Peyer's patch (tissue), 4 donors: ENCODE results near the gene BICDL2. TPM values are rescaled to one million over a fixed set of nuclear protein-coding genes. Genes with fewer than 3 reads are reported as not detected.
"Not testable (repeated sequence)": the region's sequence is repeated elsewhere in the genome, so short reads cannot be mapped to it uniquely, and the experiment has no call there.

ENCODE experiments used
- DNase-seq, 3 donors: peaks; one replicate each; pipeline ENCODE4 v3.0.0-alpha.2; 2017 to 2019
- H3K27ac ChIP-seq, 4 donors: fragments of 200-600 bp; sonication (generic); one replicate each; pipeline ENCODE4 v1.5.1; 2016 to 2019
- H3K27me3 ChIP-seq, 2 donors: fragments of 200-600 bp; sonication (generic); one replicate each; pipeline ENCODE4 v1.5.1; 2019
- H3K36me3 ChIP-seq, 3 donors: fragments of 200-600 bp; sonication (generic); one replicate each; pipeline ENCODE4 v1.5.1; 2016 to 2019
- H3K4me1 ChIP-seq, 4 donors: fragments of 200-600 bp; sonication (generic); one replicate each; pipeline ENCODE4 v1.5.1; 2016 to 2019
- H3K4me3 ChIP-seq, 4 donors: fragments of 200-600 bp; sonication (generic); 1 replicate in 3 of 4; 2 replicates in 1 of 4; pipeline ENCODE4 v1.5.1; 2016 to 2019; ENCODE audit warnings: mild to moderate bottlenecking in 1 of 4
- H3K9me3 ChIP-seq, 4 donors: fragments of 200-600 bp; sonication (generic); one replicate each; pipeline ENCODE4 v1.5.1; 2016 to 2019; ENCODE audit warnings: mild to moderate bottlenecking in 1 of 4
- POLR2A ChIP-seq, 2 donors: fragments of 450-650 bp; IDR thresholded peaks; one replicate each; pipeline ENCODE4 v1.5.1; 2017; ENCODE audit warnings: antibody characterized with exemption in 2 of 2, mild to moderate bottlenecking in 2 of 2, moderate library complexity in 2 of 2
- total RNA-seq, 4 donors: library from RNA; depleted of rRNA; stranded (reverse); fragments of >200 nt; gene quantifications; one replicate each; pipeline ENCODE4 v1.1.0, GENCODE V29; 2016
- TF ChIP-seq, protein P1 (sequence below), 6 experiments: fragments of 450-650 bp in 4 of 6; fragments of 200-600 bp in 2 of 6; sonication (generic) in 1 of 6; IDR thresholded peaks; one replicate each; pipeline ENCODE4 v1.5.1; 2017 to 2019; ENCODE audit warnings: antibody characterized with exemption in 6 of 6, mild to moderate bottlenecking in 3 of 6, moderate library complexity in 1 of 6

BICDL2 gene
- total RNA-seq, 4 donors from 2014 or later: 44.6 to 126 (median 93.8) TPM

- peak overlapping the region; percentile 80 to 96 (median 88) for H3K4me3 ChIP-seq
- no peak for TF ChIP-seq POLR2A (IDR thresholded peaks at IDR 0.05)
- TF ChIP-seq, protein P1, sequence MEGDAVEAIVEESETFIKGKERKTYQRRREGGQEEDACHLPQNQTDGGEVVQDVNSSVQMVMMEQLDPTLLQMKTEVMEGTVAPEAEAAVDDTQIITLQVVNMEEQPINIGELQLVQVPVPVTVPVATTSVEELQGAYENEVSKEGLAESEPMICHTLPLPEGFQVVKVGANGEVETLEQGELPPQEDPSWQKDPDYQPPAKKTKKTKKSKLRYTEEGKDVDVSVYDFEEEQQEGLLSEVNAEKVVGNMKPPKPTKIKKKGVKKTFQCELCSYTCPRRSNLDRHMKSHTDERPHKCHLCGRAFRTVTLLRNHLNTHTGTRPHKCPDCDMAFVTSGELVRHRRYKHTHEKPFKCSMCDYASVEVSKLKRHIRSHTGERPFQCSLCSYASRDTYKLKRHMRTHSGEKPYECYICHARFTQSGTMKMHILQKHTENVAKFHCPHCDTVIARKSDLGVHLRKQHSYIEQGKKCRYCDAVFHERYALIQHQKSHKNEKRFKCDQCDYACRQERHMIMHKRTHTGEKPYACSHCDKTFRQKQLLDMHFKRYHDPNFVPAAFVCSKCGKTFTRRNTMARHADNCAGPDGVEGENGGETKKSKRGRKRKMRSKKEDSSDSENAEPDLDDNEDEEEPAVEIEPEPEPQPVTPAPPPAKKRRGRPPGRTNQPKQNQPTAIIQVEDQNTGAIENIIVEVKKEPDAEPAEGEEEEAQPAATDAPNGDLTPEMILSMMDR (IDR thresholded peaks at IDR 0.05): no peak
- DNase-seq: no peak
- H3K27ac ChIP-seq: peak overlapping the region in 2 of 4 donors; percentile 91 to 92
- H3K4me1 ChIP-seq: peaks cover 4 to 24% (median 13%) of the 10 kb centered on the region in 4 donors
- H3K27me3 ChIP-seq: no peaks in the 10 kb centered on the region
- H3K9me3 ChIP-seq: no peaks in the 10 kb centered on the region
- H3K36me3 ChIP-seq: no peaks in the 10 kb centered on the region
These were observed 20.7 kb upstream of the BICDL2 start for GRCh38 chr16:3057181-3058138.

DNA sequence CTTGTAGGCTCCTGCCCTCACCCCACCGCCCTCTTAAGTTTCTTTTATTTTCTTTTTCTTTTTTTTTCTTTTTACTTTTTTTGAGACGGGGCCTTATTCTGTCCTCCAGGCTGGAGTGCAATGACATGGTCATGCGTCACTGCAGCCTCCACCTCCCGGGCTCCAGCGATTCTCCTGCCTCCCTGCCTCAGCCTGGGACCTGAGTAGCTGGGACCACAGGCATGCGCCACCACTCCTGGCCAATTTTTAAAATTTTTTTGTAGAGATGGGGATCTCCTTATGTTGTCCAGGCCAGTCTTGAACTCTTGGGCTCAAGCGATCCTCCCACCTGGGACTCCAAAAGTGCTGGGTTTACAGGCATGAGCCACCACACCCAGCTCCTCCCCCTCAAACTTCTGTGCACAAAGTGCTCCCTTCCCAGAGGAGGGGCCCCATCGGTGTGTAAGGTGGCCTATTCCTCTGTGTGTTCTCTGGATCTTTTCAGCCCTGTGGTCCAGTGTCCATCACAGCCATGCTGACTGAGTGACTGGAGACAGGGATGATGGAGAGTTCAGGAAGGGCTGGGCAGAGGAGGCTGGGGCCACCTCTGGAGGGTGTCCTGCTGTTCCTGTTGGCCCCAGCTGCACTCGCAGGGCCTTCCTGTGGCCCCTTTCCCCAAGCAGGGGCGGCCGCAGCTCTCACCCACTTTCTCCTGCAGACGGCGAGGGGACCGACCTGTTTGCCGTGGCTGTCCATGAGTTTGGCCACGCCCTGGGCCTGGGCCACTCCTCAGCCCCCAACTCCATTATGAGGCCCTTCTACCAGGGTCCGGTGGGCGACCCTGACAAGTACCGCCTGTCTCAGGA is 19.8 kb upstream of the BICDL2 start:
- TF ChIP-seq, protein P1 (IDR thresholded peaks at IDR 0.05): no peak
- no peak for TF ChIP-seq POLR2A (IDR thresholded peaks at IDR 0.05)
- Histone ChIP-seq H3K27ac (no peak overlapping the region), H3K4me1 (peaks cover 4 to 24% (median 13%) of the 10 kb centered on the region in 4 donors), H3K27me3 (no peaks in the 10 kb centered on the region), H3K9me3 (no peaks in the 10 kb centered on the region), H3K4me3 (no peak overlapping the region), H3K36me3 (no peaks in the 10 kb centered on the region)
- DNase-seq: no peak

DNA sequence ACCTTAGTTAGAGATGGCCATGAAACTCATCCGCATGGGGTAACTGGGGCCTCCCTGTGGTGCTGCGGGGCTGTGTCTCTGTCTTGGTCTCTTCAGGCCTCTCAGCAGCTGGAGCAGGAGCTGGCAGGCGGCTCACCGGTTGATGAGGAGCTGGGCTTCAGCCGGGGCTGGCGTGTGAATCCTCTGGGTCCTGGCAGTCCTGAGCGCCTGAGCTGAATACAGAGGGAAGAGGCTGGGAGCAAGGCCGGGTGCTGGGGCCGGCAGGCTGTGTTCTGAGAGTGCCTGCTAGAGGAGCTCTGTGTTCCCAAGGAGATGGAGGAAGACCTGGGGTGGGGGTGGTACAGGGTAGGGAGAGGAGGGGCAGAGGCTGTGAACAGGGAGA is 19.0 kb upstream of the BICDL2 start:
- H3K27me3 ChIP-seq, H3K36me3 ChIP-seq, H3K4me3 ChIP-seq, H3K9me3 ChIP-seq, DNase-seq: not testable (repeated sequence)
- Histone ChIP-seq H3K27ac (peak overlapping the region in 2 of 4 donors; percentile 39 to 46), H3K4me1 (peaks cover 4 to 24% (median 13%) of the 10 kb centered on the region in 4 donors)

DNA sequence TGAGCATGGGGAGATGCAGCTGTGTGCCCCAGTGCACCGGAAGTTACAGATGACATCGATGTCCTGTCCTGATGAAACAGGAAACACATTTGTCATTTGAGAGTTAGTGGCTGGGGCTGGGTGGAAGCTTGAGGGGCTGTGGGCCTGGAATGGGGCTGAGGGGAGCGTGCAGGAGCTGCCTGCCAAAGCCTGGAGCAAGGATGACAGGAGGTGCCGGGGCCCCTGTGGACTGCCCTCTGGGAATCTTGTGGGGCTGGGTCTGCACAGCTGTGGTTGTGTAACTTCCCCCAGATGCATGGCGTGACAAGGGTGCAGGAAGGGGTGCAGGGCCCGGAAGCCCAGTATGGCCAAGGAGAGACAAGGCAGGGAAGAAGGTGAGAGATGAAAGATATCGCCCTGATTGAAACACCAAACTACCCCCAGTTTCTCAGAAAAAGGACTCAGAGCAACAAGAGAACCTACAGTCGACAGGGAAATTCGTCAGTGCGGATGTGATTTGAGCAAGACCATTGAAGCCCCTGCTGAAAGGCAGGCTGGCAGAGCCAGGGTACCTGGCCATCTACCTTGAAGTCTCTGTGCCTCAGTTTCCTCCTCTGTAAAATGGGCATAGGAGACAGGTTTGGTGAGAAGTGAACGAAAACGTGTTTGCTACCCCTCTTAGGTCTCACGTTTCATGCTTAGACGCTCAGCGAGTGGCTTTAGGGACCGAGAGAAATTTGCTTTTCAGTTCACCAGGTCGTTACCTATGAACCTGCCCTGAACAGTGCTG is 18.4 kb upstream of the BICDL2 start:
- Histone ChIP-seq H3K4me1 (peaks cover 4 to 24% (median 13%) of the 10 kb centered on the region in 4 donors), H3K27ac (peak overlapping the region in 2 of 4 donors; percentile 39 to 46), H3K9me3 (no peaks in the 10 kb centered on the region), H3K36me3 (no peaks in the 10 kb centered on the region), H3K27me3 (peaks cover 0 to 3% of the 10 kb centered on the region in 2 donors), H3K4me3 (no peak overlapping the region)
- DNase-seq: no peak
- TF ChIP-seq, protein P1 (IDR thresholded peaks at IDR 0.05): no peak
- no peak for TF ChIP-seq POLR2A (IDR thresholded peaks at IDR 0.05)

DNA sequence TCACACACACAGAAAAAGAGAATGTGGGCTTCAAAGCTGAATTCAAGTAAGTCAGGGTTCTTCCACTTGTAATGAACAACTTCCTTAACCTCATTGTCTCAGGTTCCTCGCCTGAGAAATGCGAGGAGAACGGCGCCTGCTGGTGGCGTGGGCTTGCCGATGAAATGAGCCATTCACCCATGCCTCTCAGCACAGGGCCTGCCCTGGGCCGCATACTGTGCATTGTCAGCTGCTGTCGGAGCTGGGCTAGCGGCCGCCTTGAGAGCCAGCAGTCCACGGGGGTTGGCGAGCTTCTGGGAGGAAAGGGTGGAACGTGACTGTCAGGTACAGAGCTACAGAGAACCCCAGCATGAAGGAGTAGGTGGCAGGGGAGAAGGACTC is 16.6 kb upstream of the BICDL2 start:
- not testable (repeated sequence) for H3K27ac ChIP-seq, H3K27me3 ChIP-seq, H3K9me3 ChIP-seq, H3K4me3 ChIP-seq, H3K36me3 ChIP-seq, DNase-seq
- peaks cover 0 to 18% (median 5%) of the 10 kb centered on the region in 4 donors for H3K4me1 ChIP-seq

DNA sequence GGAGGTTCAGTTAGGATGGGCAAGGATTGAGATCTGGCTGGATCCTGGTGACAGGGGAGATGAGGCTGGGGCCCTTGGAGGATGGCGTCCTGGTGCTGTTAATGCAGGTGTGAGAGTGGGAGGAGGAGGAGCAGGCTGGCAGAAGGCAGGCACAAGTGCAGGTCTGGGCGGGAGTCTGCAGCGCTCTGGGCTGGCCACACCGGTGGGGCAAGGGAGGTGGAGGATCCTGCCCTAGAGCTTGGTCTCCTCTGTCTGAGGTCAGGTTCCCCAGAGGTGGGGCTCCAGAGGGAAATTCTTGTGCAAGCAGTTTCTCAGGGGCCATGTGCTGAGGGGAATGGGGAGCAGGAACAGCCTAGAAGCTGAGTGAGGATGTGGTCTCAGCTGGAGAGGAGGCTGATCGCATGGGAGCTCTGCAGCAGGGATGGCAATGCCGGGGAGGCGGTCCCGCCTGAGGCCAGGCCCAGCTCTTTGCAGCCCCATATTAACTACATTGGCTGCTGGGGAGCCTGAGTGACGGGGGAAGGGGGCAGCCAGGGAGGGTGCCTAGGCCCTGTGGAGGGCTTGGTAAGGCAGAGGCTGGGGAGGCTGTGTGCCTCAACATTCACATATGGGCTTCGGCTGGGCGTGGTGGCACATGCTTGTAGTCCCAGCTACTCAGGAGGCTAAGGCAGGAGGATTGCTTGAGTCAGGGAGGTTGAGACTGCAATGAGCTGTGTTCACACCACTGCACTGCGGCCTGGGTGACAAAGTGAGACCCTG is 16.0 kb upstream of the BICDL2 start:
- peaks cover 0 to 11% of the 10 kb centered on the region in 2 donors for H3K27me3 ChIP-seq
- H3K4me3 ChIP-seq, H3K27ac ChIP-seq, H3K36me3 ChIP-seq, DNase-seq, H3K9me3 ChIP-seq: not testable (repeated sequence)
- peaks cover 0 to 12% (median under 1%) of the 10 kb centered on the region in 4 donors for H3K4me1 ChIP-seq
